Neural progenitor cell (in vitro differentiated cells): ENCODE data around the gene GPR152. TPM values are rescaled to one million over a fixed set of nuclear protein-coding genes. Genes with fewer than 3 reads are reported as not detected.

ENCODE experiments used
- DNase-seq: peaks from one replicate; pipeline ENCODE4 v3.0.0-alpha.2; 2016; ENCODE audit warnings: low spot score
- H2AFZ ChIP-seq: fragments of 200-600 bp; sonication (generic); replicated peaks from 2 replicates; pipeline ENCODE4 v1.6.1; 2016; ENCODE audit warnings: antibody characterized with exemption
- H3F3A ChIP-seq: fragments of 200-600 bp; sonication (generic); 2 replicates; pipeline ENCODE4 v1.6.1; 2016; ENCODE audit warnings: antibody characterized with exemption, low read depth
- H3K27ac ChIP-seq: fragments of 200-600 bp; sonication (generic); 2 replicates; pipeline ENCODE4 v1.5.1; 2016; ENCODE audit warnings: mild to moderate bottlenecking
- H3K27me3 ChIP-seq: fragments of 200-600 bp; sonication (generic); 2 replicates; pipeline ENCODE4 v1.6.1; 2016; ENCODE audit warnings: mild to moderate bottlenecking, moderate library complexity
- H3K36me3 ChIP-seq: fragments of 200-600 bp; sonication (generic); 2 replicates; pipeline ENCODE4 v1.5.1; 2016
- H3K4me1 ChIP-seq: fragments of 200-600 bp; sonication (generic); 2 replicates; pipeline ENCODE4 v1.6.1; 2016; ENCODE audit warnings: mixed run types
- H3K4me2 ChIP-seq: fragments of 200-600 bp; sonication (generic); 2 replicates; pipeline ENCODE4 v1.6.1; 2016
- H3K4me3 ChIP-seq: fragments of 200-600 bp; sonication (generic); 2 replicates; pipeline ENCODE4 v1.5.1; 2016
- H3K79me2 ChIP-seq: fragments of 200-600 bp; sonication (generic); 2 replicates; pipeline ENCODE4 v1.6.1; 2016; ENCODE audit warnings: low read depth
- H3K9ac ChIP-seq: fragments of 200-600 bp; sonication (generic); 2 replicates; pipeline ENCODE4 v1.6.1; 2016
- H3K9me3 ChIP-seq: fragments of 200-600 bp; sonication (generic); 2 replicates; pipeline ENCODE4 v1.5.1; 2016; ENCODE audit warnings: low read depth
- H4K20me1 ChIP-seq: fragments of 200-600 bp; sonication (generic); 2 replicates; pipeline ENCODE4 v1.6.1; 2016; ENCODE audit warnings: low read depth
- H3K27ac Mint-ChIP-seq: 3 replicates; pipeline ENCODE4 v1.8.0; 2021; ENCODE audit warnings: mixed read lengths
- H3K27me3 Mint-ChIP-seq: 2 replicates; pipeline ENCODE4 v1.8.0; 2022; ENCODE audit warnings: low read depth, mild to moderate bottlenecking, inconsistent platforms, moderate library complexity, mixed read lengths; ENCODE audit not compliant: insufficient read depth
- H3K36me3 Mint-ChIP-seq: 3 replicates; pipeline ENCODE4 v1.8.0; 2021; ENCODE audit warnings: mixed read lengths
- H3K4me1 Mint-ChIP-seq: 3 replicates; pipeline ENCODE4 v1.8.0; 2021; ENCODE audit warnings: mixed read lengths
- H3K4me3 Mint-ChIP-seq: 3 replicates; pipeline ENCODE4 v1.8.0; 2021; ENCODE audit warnings: mild to moderate bottlenecking, moderate library complexity, mixed read lengths
- H3K9me3 Mint-ChIP-seq: 3 replicates; pipeline ENCODE4 v1.8.0; 2020; ENCODE audit warnings: mixed read lengths
- CTCF ChIP-seq: fragments of 200-600 bp; sonication (generic); IDR thresholded peaks from 2 replicates; pipeline ENCODE4 v1.5.1; 2017; ENCODE audit warnings: antibody characterized with exemption, mild to moderate bottlenecking
- EZH2 ChIP-seq: fragments of 200-600 bp; sonication (generic); IDR thresholded peaks from 2 replicates; pipeline ENCODE4 v1.6.1; 2017; ENCODE audit warnings: antibody characterized with exemption, mild to moderate bottlenecking, moderate library complexity
- EZH2phosphoT487 ChIP-seq: fragments of 200-600 bp; sonication (generic); IDR thresholded peaks from 2 replicates; pipeline ENCODE4 v1.6.1; 2017; ENCODE audit warnings: antibody characterized with exemption
- total RNA-seq: library from RNA; depleted of rRNA; stranded (reverse); fragments of >200 nt; gene quantifications from 2 replicates; pipeline ENCODE4 v1.2.3, GENCODE V29; 2015; ENCODE audit warnings: low replicate concordance

Gene GPR152
- total RNA-seq, 1 donor from 2014 or later, result not detected

GRCh38 chr11:67406420-67406968 is 46.0 kb downstream of the GPR152 start:
- no peak overlapping the region for H2AFZ ChIP-seq
- H3K4me3 ChIP-seq, result no peak overlapping the region
- H3F3A ChIP-seq, result peaks cover 9% of the 10 kb centered on the region
- H3K4me2 ChIP-seq, result no peak overlapping the region
- no peaks in the 10 kb centered on the region for H3K27me3 ChIP-seq
- no peak for TF ChIP-seq EZH2
- no peak for TF ChIP-seq CTCF
- TF ChIP-seq EZH2phosphoT487, result no peak
- no peaks in the 10 kb centered on the region for H3K79me2 ChIP-seq
- H3K27ac ChIP-seq, result no peak overlapping the region
- H3K4me3 Mint-ChIP-seq, result no peak overlapping the region
- H3K27ac Mint-ChIP-seq, result no peak overlapping the region
- H4K20me1 ChIP-seq, result no peaks in the 10 kb centered on the region
- DNase-seq, result no peak
- H3K9ac ChIP-seq, result no peak overlapping the region
- H3K4me1 Mint-ChIP-seq, result peaks cover 38% of the 10 kb centered on the region
- H3K4me1 ChIP-seq, result peaks cover 21% of the 10 kb centered on the region
- no peaks in the 10 kb centered on the region for H3K9me3 Mint-ChIP-seq
- no peaks in the 10 kb centered on the region for H3K9me3 ChIP-seq
- no peaks in the 10 kb centered on the region for H3K36me3 Mint-ChIP-seq
- no peaks in the 10 kb centered on the region for H3K36me3 ChIP-seq
- H3K27me3 Mint-ChIP-seq, result peaks cover 8% of the 10 kb centered on the region

- Histone ChIP-seq H2AFZ (no peak overlapping the region), H3K36me3 (no peaks in the 10 kb centered on the region), H3K4me2 (no peak overlapping the region), H3K27me3 (no peaks in the 10 kb centered on the region), H3K27ac (no peak overlapping the region), H3K4me1 (peaks cover 15% of the 10 kb centered on the region), H3K79me2 (peaks cover 6% of the 10 kb centered on the region), H4K20me1 (peaks cover 1% of the 10 kb centered on the region), H3K9me3 (no peaks in the 10 kb centered on the region), H3K9ac (no peak overlapping the region), H3K4me3 (no peak overlapping the region), H3F3A (peaks cover 2% of the 10 kb centered on the region)
- no peaks in the 10 kb centered on the region for H3K9me3 Mint-ChIP-seq
- TF ChIP-seq EZH2phosphoT487 (no peak), CTCF (no peak), EZH2 (no peak)
- H3K27ac Mint-ChIP-seq, result no peak overlapping the region
- peaks cover 8% of the 10 kb centered on the region for H3K27me3 Mint-ChIP-seq
- DNase-seq, result no peak
- no peaks in the 10 kb centered on the region for H3K36me3 Mint-ChIP-seq
- peaks cover 37% of the 10 kb centered on the region for H3K4me1 Mint-ChIP-seq
- no peak overlapping the region for H3K4me3 Mint-ChIP-seq
These were observed 46.7 kb downstream of the GPR152 start for GRCh38 chr11:67405688-67406339.

DNA sequence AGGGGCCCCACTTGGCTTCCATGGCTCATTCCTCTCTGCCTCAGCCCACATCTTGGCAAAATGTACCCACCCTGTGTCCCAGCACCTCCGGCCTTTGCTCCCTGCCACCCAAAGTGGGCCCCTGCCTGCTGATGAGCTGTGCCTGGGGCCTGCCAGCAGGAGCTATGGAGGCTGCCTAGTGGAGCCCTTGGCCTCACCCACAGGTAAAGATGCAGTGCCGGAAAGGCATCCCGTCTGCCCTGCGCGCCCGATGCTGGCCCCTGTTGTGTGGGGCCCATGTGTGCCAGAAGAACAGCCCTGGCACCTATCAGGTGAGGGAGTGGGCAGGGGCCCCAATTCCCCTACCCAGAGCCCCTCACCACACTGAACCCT is 47.3 kb downstream of the GPR152 start:
- no peaks in the 10 kb centered on the region for H3K36me3 Mint-ChIP-seq
- no peak overlapping the region for H3K4me3 Mint-ChIP-seq
- DNase-seq, result no peak
- no peak for TF ChIP-seq EZH2phosphoT487
- no peak for TF ChIP-seq CTCF
- TF ChIP-seq EZH2, result no peak
- Histone ChIP-seq H3K27ac (no peak overlapping the region), H3F3A (no peaks in the 10 kb centered on the region), H3K4me3 (no peak overlapping the region), H2AFZ (no peak overlapping the region), H3K4me1 (peaks cover 15% of the 10 kb centered on the region), H3K36me3 (no peaks in the 10 kb centered on the region), H3K9ac (no peak overlapping the region), H3K4me2 (no peak overlapping the region), H3K9me3 (no peaks in the 10 kb centered on the region), H3K27me3 (no peaks in the 10 kb centered on the region), H3K79me2 (peaks cover 12% of the 10 kb centered on the region), H4K20me1 (peaks cover 8% of the 10 kb centered on the region)
- H3K27ac Mint-ChIP-seq, result no peak overlapping the region
- H3K4me1 Mint-ChIP-seq, result peaks cover 38% of the 10 kb centered on the region
- H3K9me3 Mint-ChIP-seq, result no peaks in the 10 kb centered on the region
- peaks cover 8% of the 10 kb centered on the region for H3K27me3 Mint-ChIP-seq
